Keratinocyte (primary cell): ENCODE data around the gene TRAF2. TPM values are rescaled to one million over a fixed set of nuclear protein-coding genes. Genes with fewer than 3 reads are reported as not detected.
A peak's percentile ranks its signal among the peaks of the same experiment; 100 is the strongest.

Experiments
- DNase-seq: peaks from one replicate; pipeline ENCODE4 v3.0.0-alpha.2; 2011; ENCODE audit warnings: low read depth, missing footprints, low spot score
- FAIRE-seq: peaks from 2 replicates; lab custom pipeline; 2011; peaks lifted over from hg19 to GRCh38; lab: Jason Lieb, UNC
- H2AFZ ChIP-seq: 2 replicates; pipeline ENCODE4 v1.6.0; 2012; ENCODE audit warnings: low read length, control low read depth, inconsistent platforms; ENCODE audit not compliant: control insufficient read depth
- H3K27ac ChIP-seq: 2 replicates; pipeline ENCODE4 v1.5.1; 2011; ENCODE audit warnings: low read length; ENCODE audit not compliant: control insufficient read depth, insufficient read depth
- H3K27me3 ChIP-seq: 3 replicates; pipeline ENCODE4 v1.6.0; 2011; ENCODE audit warnings: low read length; ENCODE audit not compliant: control insufficient read depth, insufficient read depth; ENCODE audit errors: extremely low read depth
- H3K36me3 ChIP-seq, 2 experiments: 2 replicates in 1 of 2; 3 replicates in 1 of 2; pipeline ENCODE4 v1.5.1; 2011; ENCODE audit warnings: low read length in 2 of 2, mild to moderate bottlenecking in 1 of 2; ENCODE audit not compliant: control insufficient read depth in 2 of 2, insufficient read depth in 2 of 2; ENCODE audit errors: extremely low read depth in 1 of 2
- H3K4me1 ChIP-seq: 3 replicates; pipeline ENCODE4 v1.5.1; 2011; ENCODE audit warnings: low read length; ENCODE audit not compliant: control insufficient read depth, insufficient read depth; ENCODE audit errors: extremely low read depth
- H3K4me2 ChIP-seq: 3 replicates; pipeline ENCODE4 v1.6.0; 2011; ENCODE audit warnings: low read depth, low read length; ENCODE audit not compliant: control insufficient read depth, insufficient read depth; ENCODE audit errors: extremely low read depth
- H3K4me3 ChIP-seq, 3 experiments: fragments of 200-600 bp in 1 of 3; sonication (generic) in 1 of 3; 2 replicates in 2 of 3; 3 replicates in 1 of 3; pipeline ENCODE4 v1.5.1; 2011 to 2016; ENCODE audit warnings: low read length in 3 of 3, mild to moderate bottlenecking in 3 of 3, control low read depth in 2 of 3, inconsistent platforms in 1 of 3, low read depth in 1 of 3, mixed read lengths in 1 of 3, mixed run types in 1 of 3, moderate library complexity in 1 of 3; ENCODE audit not compliant: control insufficient read depth in 2 of 3, insufficient read depth in 2 of 3; ENCODE audit errors: extremely low read depth in 1 of 3
- H3K79me2 ChIP-seq: 2 replicates; pipeline ENCODE4 v1.6.0; 2012; ENCODE audit warnings: low read length; ENCODE audit not compliant: control insufficient read depth, insufficient read depth
- H3K9ac ChIP-seq: 3 replicates; pipeline ENCODE4 v1.6.0; 2011; ENCODE audit warnings: low read length; ENCODE audit not compliant: control insufficient read depth, insufficient read depth; ENCODE audit errors: extremely low read depth
- H3K9me1 ChIP-seq: 3 replicates; pipeline ENCODE4 v1.6.0; 2011; ENCODE audit warnings: low read length; ENCODE audit not compliant: control insufficient read depth, insufficient read depth; ENCODE audit errors: extremely low read depth
- H3K9me3 ChIP-seq: 2 replicates; pipeline ENCODE4 v1.5.1; 2012; ENCODE audit warnings: low read depth, low read length; ENCODE audit not compliant: control insufficient read depth
- H4K20me1 ChIP-seq: 3 replicates; pipeline ENCODE4 v1.6.0; 2011; ENCODE audit warnings: low read length; ENCODE audit not compliant: control insufficient read depth, insufficient read depth; ENCODE audit errors: extremely low read depth
- EZH2 ChIP-seq: IDR thresholded peaks from one replicate; pipeline ENCODE4 v1.6.1; 2012; ENCODE audit warnings: inconsistent platforms, mild to moderate bottlenecking, low read length, moderate library complexity
- dilution Hi-C: fragments of 300-500 bp; cut with MboI; formaldehyde crosslinking; loops from one replicate; pipeline ENCODE4 v1.7.0; 2020; ENCODE audit warnings: low sequenced_read_pairs; ENCODE audit not compliant: extremely low pct_ligation_motif_present
- polyA plus RNA-seq, 5 experiments: library from polyadenylated mRNA; depleted of rRNA in 3 of 5; stranded (reverse) in 3 of 5; stranded (forward) in 1 of 5; unstranded in 1 of 5; fragments of >200 nt; gene quantifications; 1 replicate in 1 of 5; 2 replicates in 3 of 5; 3 replicates in 1 of 5; pipeline versions ENCODE4 v1.2.1 to v1.2.3, GENCODE V29; 2011 to 2012; ENCODE audit warnings: missing spikeins in 2 of 5, low read depth in 1 of 5, low replicate concordance in 1 of 5
- TF ChIP-seq, protein P1 (sequence below), 3 experiments: IDR thresholded peaks in 1 of 3; conservative IDR thresholded peaks in 1 of 3; optimal IDR thresholded peaks in 1 of 3; 2 replicates in 2 of 3; 3 replicates in 1 of 3; pipeline versions ENCODE3 to v1.5.1; 2011; ENCODE audit warnings: low read length in 3 of 3, mild to moderate bottlenecking in 3 of 3, moderate library complexity in 2 of 3, control low read depth in 1 of 3, inconsistent platforms in 1 of 3; ENCODE audit not compliant: insufficient read depth in 2 of 3; ENCODE audit errors: extremely low read depth in 1 of 3

Gene TRAF2
- polyA plus RNA-seq, 1 donor (not counting 4 experiments of a cell fraction or from before 2014, with no cell fraction given), result 9.9 TPM

DNA sequence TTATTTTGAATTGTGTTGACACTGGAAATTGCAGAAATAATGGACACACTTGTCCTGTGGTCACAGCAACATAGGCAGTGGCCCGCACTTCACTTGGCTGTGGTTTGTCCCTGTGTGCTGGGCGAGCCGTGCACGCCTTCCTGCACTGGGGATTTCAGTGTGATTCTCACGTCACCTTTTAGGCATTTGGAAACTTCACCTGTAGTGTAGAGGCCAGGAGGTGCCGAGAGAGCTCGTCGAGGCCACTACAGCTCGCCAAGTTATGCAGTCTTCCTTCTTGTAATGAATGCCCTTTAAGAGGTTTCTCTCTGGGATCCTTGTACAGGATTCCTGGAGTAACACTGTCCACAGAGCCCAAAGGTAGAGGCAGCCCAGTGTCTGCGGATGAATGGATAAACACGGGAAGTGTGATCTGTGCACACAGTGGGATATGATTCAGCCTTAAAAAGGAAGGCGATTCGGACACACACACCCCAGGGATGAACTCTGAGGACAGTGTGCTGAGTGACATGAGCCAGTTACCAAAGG lies 14.7 kb downstream of the TRAF2 start:
- peak overlapping the region; percentile 95 for H3K4me2 ChIP-seq
- H3K4me1 ChIP-seq, result peaks cover 47% of the 10 kb centered on the region
- H3K27me3 ChIP-seq, result no peaks in the 10 kb centered on the region
- dilution Hi-C loops, result no loop called here
- H2AFZ ChIP-seq, result peak overlapping the region; percentile 52
- FAIRE-seq (no peak), DNase-seq (no peak)
- H3K9me1 ChIP-seq, result no peaks in the 10 kb centered on the region
- peak overlapping the region; percentile 100 for H3K27ac ChIP-seq
- peak overlapping the region in 2 of 3 experiments; percentile 43 to 63 for H3K4me3 ChIP-seq
- no peaks in the 10 kb centered on the region for H4K20me1 ChIP-seq
- H3K9me3 ChIP-seq, result no peaks in the 10 kb centered on the region
- TF ChIP-seq EZH2, result no peak
- TF ChIP-seq, protein P1, sequence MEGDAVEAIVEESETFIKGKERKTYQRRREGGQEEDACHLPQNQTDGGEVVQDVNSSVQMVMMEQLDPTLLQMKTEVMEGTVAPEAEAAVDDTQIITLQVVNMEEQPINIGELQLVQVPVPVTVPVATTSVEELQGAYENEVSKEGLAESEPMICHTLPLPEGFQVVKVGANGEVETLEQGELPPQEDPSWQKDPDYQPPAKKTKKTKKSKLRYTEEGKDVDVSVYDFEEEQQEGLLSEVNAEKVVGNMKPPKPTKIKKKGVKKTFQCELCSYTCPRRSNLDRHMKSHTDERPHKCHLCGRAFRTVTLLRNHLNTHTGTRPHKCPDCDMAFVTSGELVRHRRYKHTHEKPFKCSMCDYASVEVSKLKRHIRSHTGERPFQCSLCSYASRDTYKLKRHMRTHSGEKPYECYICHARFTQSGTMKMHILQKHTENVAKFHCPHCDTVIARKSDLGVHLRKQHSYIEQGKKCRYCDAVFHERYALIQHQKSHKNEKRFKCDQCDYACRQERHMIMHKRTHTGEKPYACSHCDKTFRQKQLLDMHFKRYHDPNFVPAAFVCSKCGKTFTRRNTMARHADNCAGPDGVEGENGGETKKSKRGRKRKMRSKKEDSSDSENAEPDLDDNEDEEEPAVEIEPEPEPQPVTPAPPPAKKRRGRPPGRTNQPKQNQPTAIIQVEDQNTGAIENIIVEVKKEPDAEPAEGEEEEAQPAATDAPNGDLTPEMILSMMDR (optimal IDR thresholded peaks at IDR 0.05 in 1 of 3, IDR thresholded peaks at IDR 0.05 in 1 of 3, conservative IDR thresholded peaks at IDR 0.05 in 1 of 3; ENCODE audit: extremely low read depth in 1 of 3, insufficient read depth in 2 of 3, low read length in 3 of 3), result no peak
- H3K9ac ChIP-seq, result peak overlapping the region; percentile 98
- peaks cover 33% of the 10 kb centered on the region for H3K79me2 ChIP-seq
- H3K36me3 ChIP-seq, result peaks cover 11 to 37% of the 10 kb centered on the region in 2 experiments

DNA sequence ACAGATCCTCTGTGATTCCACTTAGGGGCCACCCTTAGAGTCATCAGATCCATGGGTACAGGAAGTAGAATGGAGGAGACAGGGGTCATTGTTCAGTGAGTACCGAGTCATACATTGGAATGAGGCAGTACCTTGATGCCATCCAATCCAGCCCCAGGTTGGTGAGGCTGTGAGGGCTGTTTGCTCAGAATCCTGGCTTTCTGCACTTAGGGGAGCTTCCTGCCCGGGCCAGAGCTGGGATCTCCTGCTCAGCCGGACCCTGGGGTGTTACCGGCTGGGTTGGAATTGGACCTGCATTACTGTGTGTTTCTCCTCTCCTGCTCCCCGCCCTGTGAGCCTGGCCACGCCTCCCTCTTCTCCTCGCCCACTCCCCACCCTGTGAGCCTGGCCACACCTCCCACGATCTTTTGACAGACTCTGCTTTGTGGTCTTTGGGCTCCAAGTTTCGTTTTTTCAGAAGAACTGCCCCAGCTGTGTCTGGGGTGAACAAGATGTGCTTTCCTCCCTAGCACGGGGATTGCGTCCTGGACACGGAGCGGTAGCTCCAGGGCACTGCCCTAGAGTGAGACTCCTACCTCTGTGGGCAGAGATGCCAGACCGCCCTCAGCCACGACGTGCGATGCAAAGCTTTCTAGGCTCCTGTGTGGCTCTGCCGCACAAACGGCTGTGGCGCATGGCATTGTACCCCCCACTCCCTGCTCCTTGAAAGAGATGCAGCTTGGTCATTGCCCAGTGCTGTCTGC lies 15.4 kb downstream of the TRAF2 start:
- Histone ChIP-seq H3K4me2 (peak overlapping the region; percentile 95), H3K4me3 (peak overlapping the region; percentile 2 to 63 (median 55)), H3K79me2 (peaks cover 30% of the 10 kb centered on the region), H3K9me1 (no peaks in the 10 kb centered on the region), H3K36me3 (peaks cover 11 to 37% of the 10 kb centered on the region in 2 experiments), H3K27me3 (no peaks in the 10 kb centered on the region), H2AFZ (peak overlapping the region; percentile 52), H3K9me3 (no peaks in the 10 kb centered on the region), H3K9ac (peak overlapping the region; percentile 98), H3K4me1 (peaks cover 47% of the 10 kb centered on the region), H4K20me1 (no peaks in the 10 kb centered on the region), H3K27ac (peak overlapping the region; percentile 100)
- dilution Hi-C loops, result no loop called here
- FAIRE-seq (peak; percentile 94), DNase-seq (peak; percentile 72)
- TF ChIP-seq, protein P1 (optimal IDR thresholded peaks at IDR 0.05 in 1 of 3, IDR thresholded peaks at IDR 0.05 in 1 of 3, conservative IDR thresholded peaks at IDR 0.05 in 1 of 3; ENCODE audit: extremely low read depth in 1 of 3, insufficient read depth in 2 of 3, low read length in 3 of 3), result no peak
- no peak for TF ChIP-seq EZH2
